Endodermal cell (in vitro differentiated cells): ENCODE data around the gene OR14K1. TPM values are rescaled to one million over a fixed set of nuclear protein-coding genes. Genes with fewer than 3 reads are reported as not detected.

Source experiments
- DNase-seq: peaks from one replicate; pipeline ENCODE4 v3.0.0-alpha.2; 2017
- H3K27ac ChIP-seq: 2 replicates; pipeline ENCODE4 v1.5.1; 2013; ENCODE audit warnings: mild to moderate bottlenecking, low read depth, low read length, moderate library complexity
- H3K27me3 ChIP-seq: 2 replicates; pipeline ENCODE4 v1.6.1; 2013; ENCODE audit warnings: mild to moderate bottlenecking, low read length, moderate library complexity; ENCODE audit not compliant: insufficient read depth, control insufficient read depth, poor library complexity, severe bottlenecking
- H3K36me3 ChIP-seq: 2 replicates; pipeline ENCODE4 v1.7.0; 2013; ENCODE audit warnings: mild to moderate bottlenecking, low read length, moderate library complexity; ENCODE audit not compliant: control insufficient read depth, insufficient read depth
- H3K4me1 ChIP-seq: one replicate; pipeline ENCODE4 v1.7.0; 2013; ENCODE audit warnings: low read length; ENCODE audit not compliant: control insufficient read depth, insufficient read depth
- H3K4me3 ChIP-seq: 2 replicates; pipeline ENCODE4 v1.5.1; 2013; ENCODE audit warnings: mild to moderate bottlenecking, low read length, moderate library complexity
- H3K9ac ChIP-seq: 2 replicates; pipeline ENCODE4 v1.6.1; 2013; ENCODE audit warnings: mild to moderate bottlenecking, low read length, moderate library complexity; ENCODE audit not compliant: poor library complexity, severe bottlenecking; ENCODE audit errors: extremely low read depth
- H3K9me3 ChIP-seq: 2 replicates; pipeline ENCODE4 v1.6.1; 2013; ENCODE audit warnings: mild to moderate bottlenecking, low read length, moderate library complexity; ENCODE audit not compliant: control insufficient read depth
- H3K27ac Mint-ChIP-seq: 2 replicates; pipeline ENCODE4 v1.8.0; 2020; ENCODE audit warnings: mixed read lengths
- H3K27me3 Mint-ChIP-seq: 2 replicates; pipeline ENCODE4 v1.8.0; 2021; ENCODE audit warnings: mild to moderate bottlenecking, mixed read lengths; ENCODE audit not compliant: insufficient read depth
- H3K36me3 Mint-ChIP-seq: 2 replicates; pipeline ENCODE4 v1.8.0; 2020; ENCODE audit warnings: low read depth, mixed read lengths
- H3K4me1 Mint-ChIP-seq: 2 replicates; pipeline ENCODE4 v1.8.0; 2020; ENCODE audit warnings: mixed read lengths
- H3K4me3 Mint-ChIP-seq: 2 replicates; pipeline ENCODE4 v1.8.0; 2020; ENCODE audit warnings: mild to moderate bottlenecking, moderate library complexity, mixed read lengths
- H3K9me3 Mint-ChIP-seq: 2 replicates; pipeline ENCODE4 v1.8.0; 2020; ENCODE audit warnings: mild to moderate bottlenecking, mixed read lengths
- WGBS, 2 experiments: methylation state at CpG; one replicate each; pipeline versions ENCODE4 v1.1.5 to v1.1.7; 2013; ENCODE audit warnings: missing lambda C conversion rate in 2 of 2, mixed read lengths in 1 of 2; ENCODE audit not compliant: insufficient coverage in 1 of 2, insufficient read length in 1 of 2; 5-methylcytosine and 5-hydroxymethylcytosine counted together
- total RNA-seq, 2 donors: library from RNA; stranded (reverse); fragmentation: NEBNext Ultra II Directional in 1 of 2; extraction: Animal tissue kit (Norgen Biotek cat#: 25700) in 1 of 2; gene quantifications; 2 replicates in 1 of 2; 3 replicates in 1 of 2; pipeline ENCODE4 v1.2.1, GENCODE V29; 2021
- TF ChIP-seq, protein P1 (sequence below): fragments of 200-600 bp; sonication (generic); conservative IDR thresholded peaks from 2 replicates; pipeline ENCODE4 v1.5.0; 2021; ENCODE audit warnings: antibody characterized with exemption, mild to moderate bottlenecking

Gene OR14K1
- total RNA-seq, 2 donors from 2014 or later: 0.29 TPM; not detected in 1

DNA sequence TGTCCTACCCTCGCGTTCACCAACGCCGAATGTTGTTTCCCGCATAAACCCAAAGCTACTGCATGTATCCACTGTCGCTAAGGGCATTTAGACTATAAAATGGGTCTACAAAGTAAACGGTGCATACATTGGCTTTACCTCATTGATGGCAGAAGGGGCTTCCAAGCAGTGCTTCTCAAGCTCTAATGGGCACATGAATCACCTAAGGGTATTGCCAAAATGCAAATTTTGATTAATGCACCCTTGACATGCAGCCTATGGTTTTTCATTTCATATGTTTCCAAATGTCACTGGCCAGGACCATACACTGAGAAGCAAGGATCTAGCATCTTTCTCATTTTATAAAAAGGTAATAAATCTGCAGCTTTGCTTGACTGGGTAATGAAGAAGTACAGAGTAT lies 24.7 kb upstream of the OR14K1 start:
- no peaks in the 10 kb centered on the region for H3K36me3 Mint-ChIP-seq
- H3K27me3 Mint-ChIP-seq: no peaks in the 10 kb centered on the region
- no peaks in the 10 kb centered on the region for H3K27me3 ChIP-seq
- H3K36me3 ChIP-seq: no peaks in the 10 kb centered on the region
- no peak overlapping the region for H3K27ac Mint-ChIP-seq
- DNase-seq: no peak
- H3K4me1 ChIP-seq: no peaks in the 10 kb centered on the region
- TF ChIP-seq, protein P1, sequence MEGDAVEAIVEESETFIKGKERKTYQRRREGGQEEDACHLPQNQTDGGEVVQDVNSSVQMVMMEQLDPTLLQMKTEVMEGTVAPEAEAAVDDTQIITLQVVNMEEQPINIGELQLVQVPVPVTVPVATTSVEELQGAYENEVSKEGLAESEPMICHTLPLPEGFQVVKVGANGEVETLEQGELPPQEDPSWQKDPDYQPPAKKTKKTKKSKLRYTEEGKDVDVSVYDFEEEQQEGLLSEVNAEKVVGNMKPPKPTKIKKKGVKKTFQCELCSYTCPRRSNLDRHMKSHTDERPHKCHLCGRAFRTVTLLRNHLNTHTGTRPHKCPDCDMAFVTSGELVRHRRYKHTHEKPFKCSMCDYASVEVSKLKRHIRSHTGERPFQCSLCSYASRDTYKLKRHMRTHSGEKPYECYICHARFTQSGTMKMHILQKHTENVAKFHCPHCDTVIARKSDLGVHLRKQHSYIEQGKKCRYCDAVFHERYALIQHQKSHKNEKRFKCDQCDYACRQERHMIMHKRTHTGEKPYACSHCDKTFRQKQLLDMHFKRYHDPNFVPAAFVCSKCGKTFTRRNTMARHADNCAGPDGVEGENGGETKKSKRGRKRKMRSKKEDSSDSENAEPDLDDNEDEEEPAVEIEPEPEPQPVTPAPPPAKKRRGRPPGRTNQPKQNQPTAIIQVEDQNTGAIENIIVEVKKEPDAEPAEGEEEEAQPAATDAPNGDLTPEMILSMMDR: no peak
- peaks cover 60% of the 10 kb centered on the region for H3K9me3 ChIP-seq
- no peaks in the 10 kb centered on the region for H3K4me1 Mint-ChIP-seq
- H3K4me3 Mint-ChIP-seq: no peak overlapping the region
- H3K9me3 Mint-ChIP-seq: peaks cover 37% of the 10 kb centered on the region
- no peak overlapping the region for H3K4me3 ChIP-seq
- 85 to 97% methylated on average over 3 to 7 of the region's 7 CpGs for WGBS, 2 experiments
- H3K9ac ChIP-seq: no peak overlapping the region
- no peak overlapping the region for H3K27ac ChIP-seq

DNA sequence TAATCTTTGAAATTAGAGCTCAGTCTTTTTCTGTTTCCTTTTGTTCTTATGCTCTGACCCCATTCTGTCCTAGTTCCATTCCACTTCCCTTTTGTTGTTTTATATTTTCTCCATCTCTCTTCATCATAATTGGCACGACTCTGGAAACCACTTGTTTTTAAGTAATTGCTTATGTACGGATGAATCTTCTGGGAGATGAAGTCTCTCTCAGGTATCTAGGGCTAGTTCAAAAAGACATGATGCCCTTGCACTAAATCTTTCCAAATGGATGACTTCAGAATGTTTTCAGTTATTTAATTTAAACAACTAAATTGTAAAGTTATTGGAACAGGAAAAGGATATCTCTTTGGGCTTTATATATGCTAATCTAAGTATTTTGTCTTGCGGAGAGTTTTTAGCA lies 21.9 kb upstream of the OR14K1 start, which contains the start of gene OR6F1:
Gene OR6F1 (minus strand): TSS at position 101 of the 400 bp plus-strand sequence. CDS start 3,891 bp downstream, outside the sequence.
- Histone ChIP-seq H3K4me1 (no peaks in the 10 kb centered on the region), H3K27me3 (no peaks in the 10 kb centered on the region), H3K27ac (no peak within 1 kb of the TSS), H3K4me3 (no peak within 1 kb of the TSS), H3K9me3 (peaks cover 74% of the 10 kb centered on the region), H3K36me3 (no peaks in the 10 kb centered on the region), H3K9ac (no peak within 1 kb of the TSS)
- DNase-seq: no peak
- WGBS, 2 experiments: 78% methylated on average over 3 of the region's 3 CpGs; no CpG with 5 or more reads in 1 of the 2 experiments
- Mint-ChIP-seq H3K27ac (no peak within 1 kb of the TSS), H3K27me3 (no peaks in the 10 kb centered on the region), H3K4me1 (no peaks in the 10 kb centered on the region), H3K36me3 (no peaks in the 10 kb centered on the region), H3K9me3 (peaks cover 29% of the 10 kb centered on the region), H3K4me3 (no peak within 1 kb of the TSS)
- TF ChIP-seq, protein P1: no peak

- no peak overlapping the region for H3K9ac ChIP-seq
- TF ChIP-seq, protein P1: no peak
- Mint-ChIP-seq H3K27me3 (peaks cover 4% of the 10 kb centered on the region), H3K4me1 (peaks cover 5% of the 10 kb centered on the region), H3K36me3 (peaks cover 2% of the 10 kb centered on the region), H3K9me3 (peaks cover 32% of the 10 kb centered on the region), H3K4me3 (no peak overlapping the region), H3K27ac (no peak overlapping the region)
- no peak overlapping the region for H3K27ac ChIP-seq
- peaks cover 70% of the 10 kb centered on the region for H3K9me3 ChIP-seq
- DNase-seq: no peak
- no peaks in the 10 kb centered on the region for H3K27me3 ChIP-seq
- H3K36me3 ChIP-seq: no peaks in the 10 kb centered on the region
- H3K4me3 ChIP-seq: no peak overlapping the region
- H3K4me1 ChIP-seq: no peaks in the 10 kb centered on the region
- 77 to 80% methylated on average over 1 to 4 of the region's 4 CpGs for WGBS, 2 experiments
Observed at GRCh38 chr1:247721222-247721621, 17.2 kb upstream of the OR14K1 start.
